ENCODE measurements around the gene CXCL11.

CXCL11 gene

DNA sequence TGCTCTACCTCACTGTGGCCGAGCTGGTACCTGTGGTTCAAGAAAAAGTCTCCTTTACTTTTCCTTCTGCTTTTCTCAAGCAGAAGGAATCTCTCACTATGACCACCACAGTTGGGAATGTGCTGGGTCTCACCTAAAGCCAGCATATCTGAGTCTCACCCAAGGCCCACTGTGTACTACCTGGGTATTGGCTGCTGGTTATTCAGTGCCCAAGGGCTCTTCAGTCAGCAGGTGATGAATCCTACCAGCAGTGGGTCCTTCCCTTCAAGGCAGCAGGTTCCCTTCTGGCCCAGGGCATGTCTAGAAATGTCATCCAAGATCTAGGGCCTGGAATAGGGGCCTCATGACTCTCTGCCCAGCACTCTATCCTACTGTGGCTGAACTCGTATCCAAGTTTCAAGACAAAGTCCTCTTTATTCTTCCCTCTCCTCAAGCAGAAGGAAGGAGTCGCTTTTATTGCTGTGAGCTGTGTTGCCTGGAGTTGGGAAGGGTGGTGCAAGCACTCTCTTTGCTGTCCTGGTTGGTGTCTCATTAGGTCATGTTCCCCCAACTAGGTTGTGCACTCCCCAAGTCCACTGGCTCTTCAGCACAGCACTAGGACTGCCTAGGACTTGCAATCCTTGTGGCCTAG is 18.7 kb downstream of the CXCL11 start:
- Histone ChIP-seq H3K27ac (ENCODE audit: insufficient read depth, low read depth, low read length, poor library complexity, severe bottlenecking) (no peak overlapping the region), H3K4me1 (ENCODE audit: control insufficient read depth, insufficient read depth, low read length) (peaks cover 4% of the 10 kb centered on the region), H3K36me3 (ENCODE audit: control insufficient read depth, insufficient read depth, low read length) (no peaks in the 10 kb centered on the region), H3K27me3 (ENCODE audit: control insufficient read depth, insufficient read depth, low read length, poor library complexity, severe bottlenecking) (no peaks in the 10 kb centered on the region), H3K9me3 (ENCODE audit: control insufficient read depth, low read length) (no peaks in the 10 kb centered on the region), H3K4me3 (ENCODE audit: insufficient read depth, low read depth, low read length) (no peak overlapping the region)
- 92 to 98% methylated on average over 2 to 3 of the region's 3 CpGs for WGBS, 2 experiments

DNA sequence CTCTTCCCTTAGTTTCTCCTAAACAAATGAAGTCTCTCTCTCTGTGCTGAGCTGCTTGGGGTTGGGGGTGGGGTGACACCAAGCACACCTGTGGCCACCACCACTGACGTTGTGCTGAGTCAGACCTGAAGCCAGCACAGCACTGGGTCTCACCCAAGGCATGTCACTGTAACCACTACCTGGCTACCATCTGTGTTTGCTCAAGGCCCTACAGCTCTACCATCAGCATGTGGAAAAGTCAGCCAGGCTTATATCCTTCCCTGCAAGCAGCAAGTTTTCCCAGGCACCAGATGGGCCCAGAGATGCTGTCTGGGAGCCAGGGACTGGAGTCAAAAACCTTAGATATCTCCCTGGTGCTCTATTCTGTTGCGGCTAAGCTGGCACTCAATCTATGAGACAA is 19.5 kb downstream of the CXCL11 start:
- 82 to 86% methylated on average over 2 of the region's 2 CpGs for WGBS, 2 experiments
- Histone ChIP-seq H3K27ac (ENCODE audit: insufficient read depth, low read depth, low read length, poor library complexity, severe bottlenecking) (no peak overlapping the region), H3K4me3 (ENCODE audit: insufficient read depth, low read depth, low read length) (no peak overlapping the region), H3K27me3 (ENCODE audit: control insufficient read depth, insufficient read depth, low read length, poor library complexity, severe bottlenecking) (no peaks in the 10 kb centered on the region), H3K36me3 (ENCODE audit: control insufficient read depth, insufficient read depth, low read length) (no peaks in the 10 kb centered on the region), H3K9me3 (ENCODE audit: control insufficient read depth, low read length) (no peaks in the 10 kb centered on the region), H3K4me1 (ENCODE audit: control insufficient read depth, insufficient read depth, low read length) (peaks cover 11% of the 10 kb centered on the region)

DNA sequence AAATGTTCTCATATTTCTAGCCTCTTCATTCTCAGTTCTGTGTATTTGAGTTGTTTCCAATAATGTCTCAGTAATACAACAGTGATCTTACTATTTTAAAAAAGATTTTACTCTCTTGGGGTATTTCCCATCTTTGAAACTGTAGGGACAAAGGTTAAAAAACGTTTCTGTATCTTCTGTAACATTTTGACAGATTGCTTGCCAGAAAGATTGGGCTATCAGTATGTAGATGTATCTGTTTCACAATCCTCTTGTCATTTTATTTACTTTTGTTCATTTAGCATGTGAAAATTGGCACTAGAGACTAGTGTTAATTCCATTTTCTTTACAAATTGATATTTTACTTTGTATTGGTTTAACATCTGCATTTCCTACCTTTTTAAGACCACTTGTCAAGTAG is 22.3 kb downstream of the CXCL11 start:
- no peaks in the 10 kb centered on the region for H3K27me3 ChIP-seq (ENCODE audit: control insufficient read depth, insufficient read depth, low read length, poor library complexity, severe bottlenecking)
- no peaks in the 10 kb centered on the region for H3K36me3 ChIP-seq (ENCODE audit: control insufficient read depth, insufficient read depth, low read length)
- WGBS, 2 experiments, result 77 to 100% methylated on average over 1 of the region's 1 CpG
- no peak overlapping the region for H3K27ac ChIP-seq (ENCODE audit: insufficient read depth, low read depth, low read length, poor library complexity, severe bottlenecking)
- H3K4me1 ChIP-seq (ENCODE audit: control insufficient read depth, insufficient read depth, low read length), result peaks cover 11% of the 10 kb centered on the region
- H3K4me3 ChIP-seq (ENCODE audit: insufficient read depth, low read depth, low read length), result no peak overlapping the region
- H3K9me3 ChIP-seq (ENCODE audit: control insufficient read depth, low read length), result no peaks in the 10 kb centered on the region

GRCh38 chr4:76012388-76012801 is 23.5 kb downstream of the CXCL11 start:
- H3K27ac ChIP-seq (ENCODE audit: insufficient read depth, low read depth, low read length, poor library complexity, severe bottlenecking), result no peak overlapping the region
- 0 to 25% methylated on average over 1 of the region's 1 CpG for WGBS, 2 experiments
- H3K4me3 ChIP-seq (ENCODE audit: insufficient read depth, low read depth, low read length), result no peak overlapping the region
- no peaks in the 10 kb centered on the region for H3K36me3 ChIP-seq (ENCODE audit: control insufficient read depth, insufficient read depth, low read length)
- H3K27me3 ChIP-seq (ENCODE audit: control insufficient read depth, insufficient read depth, low read length, poor library complexity, severe bottlenecking), result no peaks in the 10 kb centered on the region
- H3K9me3 ChIP-seq (ENCODE audit: control insufficient read depth, low read length), result no peaks in the 10 kb centered on the region
- H3K4me1 ChIP-seq (ENCODE audit: control insufficient read depth, insufficient read depth, low read length), result peaks cover 11% of the 10 kb centered on the region

- peaks cover 11% of the 10 kb centered on the region for H3K4me1 ChIP-seq (ENCODE audit: control insufficient read depth, insufficient read depth, low read length)
- H3K4me3 ChIP-seq (ENCODE audit: insufficient read depth, low read depth, low read length), result no peak overlapping the region
- no peaks in the 10 kb centered on the region for H3K36me3 ChIP-seq (ENCODE audit: control insufficient read depth, insufficient read depth, low read length)
- WGBS, 2 experiments, result 57 to 65% methylated on average over 12 to 13 of the region's 13 CpGs
- H3K27ac ChIP-seq (ENCODE audit: insufficient read depth, low read depth, low read length, poor library complexity, severe bottlenecking), result peak overlapping the region; percentile 44
- H3K9me3 ChIP-seq (ENCODE audit: control insufficient read depth, low read length), result no peaks in the 10 kb centered on the region
- H3K27me3 ChIP-seq (ENCODE audit: control insufficient read depth, insufficient read depth, low read length, poor library complexity, severe bottlenecking), result no peaks in the 10 kb centered on the region
Observed at GRCh38 chr4:76011700-76012387, 24.0 kb downstream of the CXCL11 start.

GRCh38 chr4:76011018-76011670 is 24.7 kb downstream of the CXCL11 start:
- Histone ChIP-seq H3K27me3 (ENCODE audit: control insufficient read depth, insufficient read depth, low read length, poor library complexity, severe bottlenecking) (no peaks in the 10 kb centered on the region), H3K9me3 (ENCODE audit: control insufficient read depth, low read length) (no peaks in the 10 kb centered on the region), H3K36me3 (ENCODE audit: control insufficient read depth, insufficient read depth, low read length) (no peaks in the 10 kb centered on the region), H3K4me1 (ENCODE audit: control insufficient read depth, insufficient read depth, low read length) (peaks cover 11% of the 10 kb centered on the region), H3K27ac (ENCODE audit: insufficient read depth, low read depth, low read length, poor library complexity, severe bottlenecking) (no peak overlapping the region), H3K4me3 (ENCODE audit: insufficient read depth, low read depth, low read length) (no peak overlapping the region)
- WGBS, 2 experiments, result 95 to 96% methylated on average over 31 of the region's 31 CpGs

- Histone ChIP-seq H3K9me3 (ENCODE audit: control insufficient read depth, low read length) (no peaks in the 10 kb centered on the region), H3K4me3 (ENCODE audit: insufficient read depth, low read depth, low read length) (no peak overlapping the region), H3K27me3 (ENCODE audit: control insufficient read depth, insufficient read depth, low read length, poor library complexity, severe bottlenecking) (no peaks in the 10 kb centered on the region), H3K36me3 (ENCODE audit: control insufficient read depth, insufficient read depth, low read length) (no peaks in the 10 kb centered on the region), H3K27ac (ENCODE audit: insufficient read depth, low read depth, low read length, poor library complexity, severe bottlenecking) (no peak overlapping the region), H3K4me1 (ENCODE audit: control insufficient read depth, insufficient read depth, low read length) (peaks cover 11% of the 10 kb centered on the region)
- 91 to 92% methylated on average over 13 of the region's 13 CpGs for WGBS, 2 experiments
Observed at GRCh38 chr4:76010576-76010975, 25.3 kb downstream of the CXCL11 start.

DNA sequence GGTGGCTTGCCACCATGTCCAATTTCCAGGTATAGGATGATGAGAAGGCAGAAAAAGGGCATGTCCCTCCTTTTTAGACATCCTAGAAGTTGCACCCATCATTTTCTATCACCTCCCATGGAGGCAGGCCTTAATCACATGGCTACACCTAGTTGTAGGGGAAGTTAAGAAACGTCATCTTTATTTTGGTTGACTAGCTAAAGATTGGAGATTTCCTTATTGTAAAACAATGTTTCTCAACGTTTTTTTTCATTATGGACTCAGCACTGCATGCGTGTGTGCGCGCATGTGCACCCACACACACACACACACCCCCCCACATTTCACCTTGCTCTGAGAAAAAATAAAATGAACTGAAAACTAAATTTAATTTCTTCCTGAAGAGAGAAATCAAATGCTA is 26.6 kb downstream of the CXCL11 start:
- no peaks in the 10 kb centered on the region for H3K27me3 ChIP-seq (ENCODE audit: control insufficient read depth, insufficient read depth, low read length, poor library complexity, severe bottlenecking)
- no peaks in the 10 kb centered on the region for H3K36me3 ChIP-seq (ENCODE audit: control insufficient read depth, insufficient read depth, low read length)
- H3K4me1 ChIP-seq (ENCODE audit: control insufficient read depth, insufficient read depth, low read length), result peaks cover 11% of the 10 kb centered on the region
- H3K27ac ChIP-seq (ENCODE audit: insufficient read depth, low read depth, low read length, poor library complexity, severe bottlenecking), result no peak overlapping the region
- no peaks in the 10 kb centered on the region for H3K9me3 ChIP-seq (ENCODE audit: control insufficient read depth, low read length)
- 77 to 92% methylated on average over 5 of the region's 5 CpGs for WGBS, 2 experiments
- no peak overlapping the region for H3K4me3 ChIP-seq (ENCODE audit: insufficient read depth, low read depth, low read length)

DNA sequence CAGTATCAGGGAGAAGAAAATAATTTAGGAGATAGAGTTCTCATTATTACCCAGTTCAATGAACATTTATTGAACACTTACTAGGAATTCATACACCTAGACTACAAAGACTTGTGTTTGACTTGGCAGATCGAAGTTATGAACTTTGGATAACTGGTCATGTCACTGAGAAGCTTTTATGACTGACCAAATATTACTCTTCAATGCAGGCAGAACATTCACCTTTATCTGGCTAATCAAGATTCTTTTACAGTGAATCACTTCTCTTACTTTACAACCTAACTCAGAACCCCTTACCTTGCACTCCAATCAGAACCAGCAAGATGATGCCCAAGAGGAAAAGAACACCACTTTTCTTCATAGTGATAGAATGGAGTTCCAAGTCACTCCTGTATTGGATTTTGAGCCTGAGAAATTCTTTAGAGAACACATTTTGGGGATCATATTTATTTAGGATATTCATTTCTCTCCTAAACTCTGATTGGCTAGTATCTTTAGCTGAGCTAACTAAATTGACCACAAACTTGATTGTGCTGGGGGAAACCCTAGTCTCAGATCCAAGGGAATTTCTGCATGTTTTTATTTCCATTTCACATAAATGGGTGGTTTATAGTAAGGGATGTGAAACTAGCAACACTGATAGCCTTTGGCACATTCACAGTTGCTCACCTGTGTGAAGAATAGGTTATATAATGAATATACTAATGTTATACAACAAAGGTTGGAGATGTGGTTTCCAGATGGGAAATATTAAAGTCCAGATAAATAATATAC is 28.6 kb downstream of the CXCL11 start, which contains the start of gene CXCL9:
CXCL9 (minus strand) TSS at position 421 of the 774 bp plus-strand sequence; CDS start at position 361, 60 bp downstream.
- 94% methylated on average over 1 of the region's 1 CpG for WGBS, 2 experiments
- Histone ChIP-seq H3K27ac (ENCODE audit: insufficient read depth, low read depth, low read length, poor library complexity, severe bottlenecking) (no peak within 1 kb of the TSS), H3K36me3 (ENCODE audit: control insufficient read depth, insufficient read depth, low read length) (no peaks in the 10 kb centered on the region), H3K4me1 (ENCODE audit: control insufficient read depth, insufficient read depth, low read length) (peaks cover 8% of the 10 kb centered on the region), H3K4me3 (ENCODE audit: insufficient read depth, low read depth, low read length) (no peak within 1 kb of the TSS), H3K27me3 (ENCODE audit: control insufficient read depth, insufficient read depth, low read length, poor library complexity, severe bottlenecking) (peaks cover 3% of the 10 kb centered on the region), H3K9me3 (ENCODE audit: control insufficient read depth, low read length) (no peaks in the 10 kb centered on the region)

DNA sequence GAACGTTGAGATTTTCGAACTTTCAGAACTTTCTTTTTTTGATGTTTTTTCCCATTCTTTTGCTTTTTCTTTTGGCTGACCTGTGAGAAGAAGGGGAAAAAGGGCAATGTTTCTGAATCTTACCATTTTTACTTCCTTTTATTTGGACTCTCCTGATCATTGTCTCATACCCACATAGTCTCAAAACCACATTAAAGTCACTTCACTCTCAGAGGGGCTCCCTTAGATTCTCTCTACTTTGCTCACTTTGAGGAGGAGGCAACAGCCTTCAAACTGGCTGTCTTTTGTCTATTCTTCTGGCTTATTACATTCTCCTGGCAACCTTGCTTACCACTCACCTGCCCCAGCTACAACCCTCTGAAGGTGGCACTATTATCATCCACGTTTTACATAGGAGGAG is 32.2 kb downstream of the CXCL11 start:
- Histone ChIP-seq H3K27me3 (ENCODE audit: control insufficient read depth, insufficient read depth, low read length, poor library complexity, severe bottlenecking) (peaks cover 3% of the 10 kb centered on the region), H3K4me3 (ENCODE audit: insufficient read depth, low read depth, low read length) (no peak overlapping the region), H3K9me3 (ENCODE audit: control insufficient read depth, low read length) (no peaks in the 10 kb centered on the region), H3K36me3 (ENCODE audit: control insufficient read depth, insufficient read depth, low read length) (no peaks in the 10 kb centered on the region), H3K4me1 (ENCODE audit: control insufficient read depth, insufficient read depth, low read length) (no peaks in the 10 kb centered on the region), H3K27ac (ENCODE audit: insufficient read depth, low read depth, low read length, poor library complexity, severe bottlenecking) (no peak overlapping the region)
- WGBS, 2 experiments, result 87 to 91% methylated on average over 3 of the region's 3 CpGs
